T-helper 22 cell (primary cell): ENCODE results near the gene DAPK2.
"Not testable (repeated sequence)": the region's sequence is repeated elsewhere in the genome, so short reads cannot be mapped to it uniquely, and the experiment has no call there.

Source experiments
- DNase-seq: peaks from one replicate; pipeline ENCODE4 v3.0.0-alpha.2; 2020; ENCODE audit warnings: low read depth

The DAPK2 gene

GRCh38 chr15:63972801-63973200 lies 73.5 kb downstream of the DAPK2 start:
- no peak for DNase-seq

DNA sequence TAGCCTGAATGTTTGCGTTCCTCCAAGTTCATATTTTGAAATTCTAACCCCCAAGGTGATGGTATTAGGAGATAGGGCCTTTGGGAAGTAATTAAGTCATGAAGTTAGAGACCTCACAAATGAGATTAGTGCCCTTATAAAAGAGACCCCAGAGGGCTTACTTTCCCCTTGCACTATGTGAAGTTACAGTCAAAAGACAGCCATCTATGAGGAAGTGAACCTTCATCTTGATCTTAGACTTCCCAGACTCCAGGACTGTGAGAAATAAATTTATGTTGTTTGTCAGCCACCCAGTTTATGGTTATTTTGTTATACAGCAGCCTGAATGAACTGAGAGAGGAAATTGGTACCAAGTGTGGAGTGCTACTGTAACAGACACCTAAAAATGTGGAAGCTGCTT lies 74.4 kb downstream of the DAPK2 start:
- DNase-seq = no peak

GRCh38 chr15:63971427-63971805 lies 74.9 kb downstream of the DAPK2 start:
- DNase-seq = no peak

- no peak for DNase-seq
These were observed 75.5 kb downstream of the DAPK2 start for GRCh38 chr15:63970621-63971426.

GRCh38 chr15:63969652-63970421 lies 76.4 kb downstream of the DAPK2 start:
- no peak for DNase-seq

- DNase-seq = no peak
These were observed 77.6 kb downstream of the DAPK2 start for GRCh38 chr15:63968700-63969099.

GRCh38 chr15:63968122-63968524 lies 78.2 kb downstream of the DAPK2 start:
- no peak for DNase-seq

DNA sequence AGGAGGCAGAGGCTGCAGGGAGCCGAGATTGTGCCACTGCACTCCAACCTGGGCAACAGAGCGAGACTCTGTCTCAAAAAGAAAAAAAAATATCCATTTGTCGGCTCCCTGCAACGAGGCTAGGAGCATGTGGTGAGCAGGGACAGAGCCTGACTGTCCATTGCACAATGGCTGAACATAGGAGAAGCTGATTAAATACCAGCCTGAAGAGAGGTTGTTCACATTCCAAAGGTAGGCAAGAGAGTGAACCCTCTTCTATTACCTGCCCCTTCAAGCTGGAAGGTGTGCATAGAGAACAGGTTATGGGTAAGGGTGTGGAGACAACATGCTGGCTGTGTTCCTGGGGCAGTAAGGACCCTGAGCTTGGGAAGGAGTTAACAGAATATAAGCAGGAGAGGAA lies 78.7 kb downstream of the DAPK2 start:
- no peak for DNase-seq

DNA sequence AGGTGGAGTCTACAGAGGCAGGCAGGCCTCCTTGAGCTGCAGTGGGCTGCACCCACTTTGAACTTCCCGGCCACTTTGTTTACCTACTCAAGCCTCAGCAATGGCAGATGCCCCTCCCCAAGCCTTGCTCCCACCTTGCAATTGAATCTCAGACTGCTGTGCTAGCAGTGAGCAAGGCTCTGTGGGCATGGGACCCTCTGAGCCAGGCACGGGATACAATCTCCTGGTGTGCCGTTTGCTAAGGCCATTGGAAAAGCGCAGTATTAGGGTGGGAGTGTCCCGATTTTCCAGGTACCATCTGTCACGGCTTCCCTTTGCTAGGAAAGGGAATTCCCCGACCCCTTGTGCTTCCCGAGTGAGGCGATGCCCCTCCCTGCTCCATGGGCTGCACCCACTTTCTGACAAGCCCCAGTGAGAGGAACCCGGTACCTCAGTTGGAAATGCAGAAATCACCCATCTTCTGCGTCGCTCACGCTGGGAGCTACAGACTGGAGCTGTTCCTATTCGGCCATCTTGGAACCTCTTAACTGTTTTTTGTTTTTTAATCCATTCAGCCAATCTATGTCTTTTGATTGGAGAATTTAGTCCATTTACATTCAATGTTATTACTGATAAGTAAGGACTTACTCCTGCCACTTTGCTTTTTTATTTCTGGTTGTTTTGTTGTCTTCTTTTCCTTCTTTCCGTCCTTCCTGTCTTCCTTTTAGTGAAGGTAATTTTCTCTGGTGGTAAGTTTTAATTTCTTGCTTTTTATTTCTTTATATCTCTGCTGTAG lies 83.2 kb downstream of the DAPK2 start:
- DNase-seq = not testable (repeated sequence)

DNA sequence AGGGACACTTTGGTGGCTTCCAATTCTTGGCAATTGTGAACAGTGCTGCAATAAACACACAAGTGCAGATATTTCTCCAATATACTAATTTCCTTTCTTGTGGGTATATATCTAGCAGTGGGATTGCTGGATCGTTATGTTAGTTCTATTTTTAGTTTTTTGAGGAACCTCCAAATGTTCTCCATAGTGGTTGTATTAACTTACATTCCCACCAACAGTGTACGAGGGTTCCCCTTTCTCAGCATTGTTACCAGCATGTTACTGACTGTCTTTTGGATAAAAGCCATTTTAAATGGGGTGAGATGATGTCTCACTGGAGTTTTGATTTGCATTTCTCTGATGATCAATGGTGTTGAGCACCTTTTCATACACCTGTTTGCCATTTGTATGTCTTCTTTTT lies 92.8 kb downstream of the DAPK2 start:
- DNase-seq = no peak

GRCh38 chr15:63950911-63951481 lies 95.3 kb downstream of the DAPK2 start:
- DNase-seq = no peak

DNA sequence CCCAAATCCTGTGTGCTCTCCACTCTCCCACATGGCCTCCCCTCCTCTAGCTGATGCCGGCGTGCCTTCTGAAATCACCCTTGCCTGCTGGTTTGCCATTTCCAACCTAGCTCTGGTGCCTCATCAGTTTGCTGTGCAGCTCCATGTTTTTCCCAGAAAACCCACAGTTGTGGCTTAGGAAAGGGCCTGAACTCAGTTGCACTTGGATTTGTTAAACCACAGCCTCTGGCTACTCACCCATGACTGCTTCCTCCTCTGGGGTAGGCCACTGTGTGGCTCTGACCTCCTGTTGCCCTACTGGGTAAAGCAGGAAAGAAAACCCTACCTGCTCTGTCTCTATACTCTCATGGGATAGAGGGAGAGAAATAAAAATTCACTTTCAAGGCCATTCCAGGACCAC lies 97.3 kb downstream of the DAPK2 start:
- no peak for DNase-seq

- no peak for DNase-seq
These were observed 97.8 kb downstream of the DAPK2 start for GRCh38 chr15:63948436-63948835.

GRCh38 chr15:63947228-63947627 lies 99.1 kb downstream of the DAPK2 start:
- no peak for DNase-seq

GRCh38 chr15:63946524-63947065 lies 99.7 kb downstream of the DAPK2 start:
- DNase-seq = no peak

DNA sequence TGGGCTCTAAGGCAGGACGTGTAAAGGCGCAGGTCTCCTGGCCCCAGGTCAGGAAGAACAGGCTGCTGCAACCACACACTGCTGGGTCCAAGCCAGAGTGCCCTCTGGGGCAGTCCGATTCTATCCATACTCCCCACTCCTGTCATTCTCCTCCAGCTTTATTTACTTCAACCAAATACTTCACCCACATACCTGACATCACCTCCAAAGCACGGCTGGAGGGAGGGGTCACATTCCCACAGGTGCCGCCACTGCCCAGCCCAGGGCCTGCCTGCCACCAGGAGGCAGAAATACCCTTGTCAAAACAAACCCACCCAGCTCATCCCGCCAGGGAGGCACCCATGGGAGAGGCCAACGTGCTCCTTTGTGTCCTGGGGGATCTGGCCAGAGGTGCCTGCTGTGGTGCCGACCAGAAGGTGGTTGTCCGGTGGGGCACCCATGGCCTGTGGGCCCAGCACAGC lies 100.4 kb downstream of the DAPK2 start:
- no peak for DNase-seq

GRCh38 chr15:63945007-63945788 lies 101.1 kb downstream of the DAPK2 start:
- peak; percentile 12 for DNase-seq

- no peak for DNase-seq
These were observed 101.7 kb downstream of the DAPK2 start for GRCh38 chr15:63944681-63944955.

DNA sequence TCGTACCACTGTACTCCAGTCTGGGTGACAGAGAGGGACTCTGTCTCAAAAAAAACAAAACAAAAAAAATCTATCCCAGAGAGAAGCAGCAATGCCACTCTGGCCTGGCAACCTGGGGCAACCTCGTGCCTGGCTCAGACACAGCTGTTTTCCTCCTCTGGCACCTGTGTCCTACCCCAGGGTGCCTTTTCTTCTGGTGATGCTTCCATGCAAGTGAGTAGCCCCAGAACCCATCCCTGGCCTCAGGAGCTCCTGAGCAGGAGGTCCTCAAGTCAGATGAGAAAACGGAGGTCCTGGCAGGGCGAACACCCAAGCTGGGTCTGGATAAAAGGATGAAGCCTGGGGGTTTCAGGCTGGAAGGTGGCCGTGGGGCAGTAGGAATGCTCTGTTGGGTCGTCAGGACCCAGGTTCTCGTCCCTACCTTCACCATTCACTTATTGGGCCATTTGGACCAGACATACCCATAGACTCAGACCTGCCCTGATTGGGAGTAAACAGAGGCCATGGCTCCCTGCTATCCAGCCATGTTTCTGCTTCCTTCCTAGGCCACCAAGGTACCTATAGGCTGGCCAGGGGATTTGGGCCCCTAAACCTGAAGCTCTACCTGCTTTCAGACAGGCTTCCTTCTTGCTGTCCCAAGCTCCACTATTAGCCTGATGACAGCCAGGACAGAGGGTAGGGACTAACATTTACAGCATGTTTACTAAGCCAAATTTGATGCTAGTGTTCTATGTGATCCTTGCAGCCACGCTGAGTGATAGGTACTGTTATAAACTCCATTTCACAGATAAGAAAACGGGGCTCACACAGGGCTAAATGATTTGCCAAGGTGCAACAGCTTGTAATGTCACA lies 102.2 kb downstream of the DAPK2 start:
- DNase-seq = no peak
